Measurements from ENCODE around the gene PACS2. TPM values are rescaled to one million over a fixed set of nuclear protein-coding genes. Genes with fewer than 3 reads are reported as not detected.

Gene PACS2
- total and polyA plus RNA-seq, 2 of the 4 experiments (the other 2 are of a cell fraction) = 15.6 to 32.2 TPM

DNA sequence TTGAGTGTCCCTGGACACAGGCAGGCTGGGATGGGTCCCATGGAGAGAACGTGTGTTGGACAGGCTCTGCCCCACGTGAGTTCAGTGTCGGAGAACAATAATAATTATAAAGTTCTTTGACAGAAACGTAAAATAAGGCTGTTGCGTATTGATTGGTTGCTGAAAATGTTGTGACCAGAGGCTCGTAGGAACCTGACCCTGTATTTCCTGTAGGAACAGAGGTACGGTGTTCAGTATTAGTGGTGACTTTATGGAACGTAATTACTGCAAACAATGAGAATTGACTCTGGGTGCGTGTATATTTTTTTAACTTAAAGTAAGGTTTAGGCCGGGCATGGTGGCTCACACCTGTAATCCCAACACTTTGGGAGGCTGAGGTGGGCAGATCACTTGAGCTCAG, 112.9 kb downstream of the PACS2 start:
- H3K79me1 ChIP-seq (ENCODE audit: low read depth in 1 of 2, low read length in 2 of 2) = peaks cover 14 to 60% of the 10 kb centered on the region in 2 experiments
- ATAC-seq (ENCODE audit: low read depth) (no peak), DNase-seq (no peak)
- H3K18ac ChIP-seq (ENCODE audit: low read depth, low read length) = no peak overlapping the region
- no peak overlapping the region for H3K14ac ChIP-seq (replicated peaks; ENCODE audit: low read depth, low read length)
- ChIA-PET POLR2A (ENCODE audit: unreplicated experiment) (no interaction called here), CTCF (no interaction called here)
- dilution Hi-C loops (cut with HindIII; ENCODE audit: low sequenced_read_pairs, unreplicated experiment) (no loop called here), intact Hi-C loops (cut with micrococcal nuclease) (no loop called here), in situ Hi-C loops (cut with MboI; ENCODE audit: low sequenced_read_pairs) (no loop called here)
- H3K9ac ChIP-seq (ENCODE audit: low read depth, low read length) = no peak overlapping the region
- H3K9me1 ChIP-seq (ENCODE audit: insufficient read depth, low read length) = peaks cover 6% of the 10 kb centered on the region
- no peaks in the 10 kb centered on the region; the same call in none of the 2 replicates for H3K4me1 ChIP-seq (ENCODE audit: control insufficient read depth, insufficient read depth, low read length)
- no peak overlapping the region for H3K27ac ChIP-seq (ENCODE audit: insufficient read depth, low read length)
- 95% methylated on average over 5 of the region's 10 CpGs; no CpG with 5 or more reads in 1 of the 2 experiments for whole genome bisulfite sequencing, 2 experiments (ENCODE audit: extremely low coverage in 2 of 2, insufficient read length in 1 of 2)
- H4K91ac ChIP-seq (ENCODE audit: insufficient read depth, low read depth, low read length) = no peak overlapping the region
- H3K23ac ChIP-seq (ENCODE audit: low read depth, low read length) = no peak overlapping the region
- H2AFZ ChIP-seq (replicated peaks; ENCODE audit: low read length, poor library complexity) = no peak overlapping the region
- no peak overlapping the region for H2AK9ac ChIP-seq (replicated peaks; ENCODE audit: low read depth, low read length, poor library complexity)
- H2BK20ac ChIP-seq (ENCODE audit: low read depth, low read length) = no peak overlapping the region
- H3K27me3 ChIP-seq (ENCODE audit: control insufficient read depth, insufficient read depth, low read length) = no peaks in the 10 kb centered on the region
- H2AK5ac ChIP-seq (ENCODE audit: low read depth, low read length) = no peak overlapping the region
- no peak overlapping the region for H3K4me2 ChIP-seq (ENCODE audit: low read depth, low read length)
- no peak overlapping the region for H4K8ac ChIP-seq (ENCODE audit: low read depth in 2 of 2, low read length in 2 of 2)
- peaks cover 81% of the 10 kb centered on the region for H4K20me1 ChIP-seq (ENCODE audit: insufficient read depth, low read length)
- BruUV-seq (replicated peaks) = no TSS peak
- H3K56ac ChIP-seq (ENCODE audit: extremely low read depth, insufficient read depth, low read length) = no peak overlapping the region
- TF ChIP-seq SMC3 (IDR thresholded peaks at IDR 0.05; ENCODE audit: low read depth, low read length) (no peak), RAD21 (IDR thresholded peaks at IDR 0.05; ENCODE audit: low read length) (no peak), POLR2A (IDR thresholded peaks at IDR 0.05; ENCODE audit: low read depth, low read length) (no peak), MAZ (IDR thresholded peaks at IDR 0.05; ENCODE audit: borderline replicate concordance, low read depth, low read length) (no peak), RCOR1 (IDR thresholded peaks at IDR 0.05; ENCODE audit: insufficient replicate concordance, low read length) (no peak), RFX5 (IDR thresholded peaks at IDR 0.05; ENCODE audit: low read depth, low read length) (no peak), MXI1 (IDR thresholded peaks at IDR 0.05; ENCODE audit: borderline replicate concordance, low read depth, low read length) (no peak), BHLHE40 (IDR thresholded peaks at IDR 0.05; ENCODE audit: low read depth, low read length) (no peak), CEBPB (IDR thresholded peaks at IDR 0.05; ENCODE audit: low read depth, low read length) (no peak), CHD1 (IDR thresholded peaks at IDR 0.05; ENCODE audit: low read depth, low read length) (no peak), NFE2L2 (IDR thresholded peaks at IDR 0.05; ENCODE audit: low read depth, low read length) (no peak), FOS (IDR thresholded peaks at IDR 0.05; ENCODE audit: low read depth, low read length) (no peak), MAFK (IDR thresholded peaks at IDR 0.05; ENCODE audit: low read depth, low read length) (no peak)
- TF ChIP-seq, protein P1, sequence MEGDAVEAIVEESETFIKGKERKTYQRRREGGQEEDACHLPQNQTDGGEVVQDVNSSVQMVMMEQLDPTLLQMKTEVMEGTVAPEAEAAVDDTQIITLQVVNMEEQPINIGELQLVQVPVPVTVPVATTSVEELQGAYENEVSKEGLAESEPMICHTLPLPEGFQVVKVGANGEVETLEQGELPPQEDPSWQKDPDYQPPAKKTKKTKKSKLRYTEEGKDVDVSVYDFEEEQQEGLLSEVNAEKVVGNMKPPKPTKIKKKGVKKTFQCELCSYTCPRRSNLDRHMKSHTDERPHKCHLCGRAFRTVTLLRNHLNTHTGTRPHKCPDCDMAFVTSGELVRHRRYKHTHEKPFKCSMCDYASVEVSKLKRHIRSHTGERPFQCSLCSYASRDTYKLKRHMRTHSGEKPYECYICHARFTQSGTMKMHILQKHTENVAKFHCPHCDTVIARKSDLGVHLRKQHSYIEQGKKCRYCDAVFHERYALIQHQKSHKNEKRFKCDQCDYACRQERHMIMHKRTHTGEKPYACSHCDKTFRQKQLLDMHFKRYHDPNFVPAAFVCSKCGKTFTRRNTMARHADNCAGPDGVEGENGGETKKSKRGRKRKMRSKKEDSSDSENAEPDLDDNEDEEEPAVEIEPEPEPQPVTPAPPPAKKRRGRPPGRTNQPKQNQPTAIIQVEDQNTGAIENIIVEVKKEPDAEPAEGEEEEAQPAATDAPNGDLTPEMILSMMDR (conservative IDR thresholded peaks at IDR 0.05; ENCODE audit: low read depth, low read length) = no peak
- TF ChIP-seq, protein P2, sequence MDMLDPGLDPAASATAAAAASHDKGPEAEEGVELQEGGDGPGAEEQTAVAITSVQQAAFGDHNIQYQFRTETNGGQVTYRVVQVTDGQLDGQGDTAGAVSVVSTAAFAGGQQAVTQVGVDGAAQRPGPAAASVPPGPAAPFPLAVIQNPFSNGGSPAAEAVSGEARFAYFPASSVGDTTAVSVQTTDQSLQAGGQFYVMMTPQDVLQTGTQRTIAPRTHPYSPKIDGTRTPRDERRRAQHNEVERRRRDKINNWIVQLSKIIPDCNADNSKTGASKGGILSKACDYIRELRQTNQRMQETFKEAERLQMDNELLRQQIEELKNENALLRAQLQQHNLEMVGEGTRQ (IDR thresholded peaks at IDR 0.05; ENCODE audit: low read depth, low read length) = no peak
- TF ChIP-seq, protein P3, sequence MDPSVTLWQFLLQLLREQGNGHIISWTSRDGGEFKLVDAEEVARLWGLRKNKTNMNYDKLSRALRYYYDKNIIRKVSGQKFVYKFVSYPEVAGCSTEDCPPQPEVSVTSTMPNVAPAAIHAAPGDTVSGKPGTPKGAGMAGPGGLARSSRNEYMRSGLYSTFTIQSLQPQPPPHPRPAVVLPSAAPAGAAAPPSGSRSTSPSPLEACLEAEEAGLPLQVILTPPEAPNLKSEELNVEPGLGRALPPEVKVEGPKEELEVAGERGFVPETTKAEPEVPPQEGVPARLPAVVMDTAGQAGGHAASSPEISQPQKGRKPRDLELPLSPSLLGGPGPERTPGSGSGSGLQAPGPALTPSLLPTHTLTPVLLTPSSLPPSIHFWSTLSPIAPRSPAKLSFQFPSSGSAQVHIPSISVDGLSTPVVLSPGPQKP (IDR thresholded peaks at IDR 0.05; ENCODE audit: borderline replicate concordance, low read depth, low read length) = no peak
- H2BK5ac ChIP-seq (ENCODE audit: low read depth, low read length, poor library complexity, severe bottlenecking) = no peak overlapping the region
- no peak overlapping the region for H2BK15ac ChIP-seq (ENCODE audit: low read depth, low read length)
- no peak overlapping the region for H4K5ac ChIP-seq (ENCODE audit: low read depth, low read length)
- H3K9me3 ChIP-seq (ENCODE audit: control insufficient read depth, insufficient read depth, low read length) = no peaks in the 10 kb centered on the region
- H3K4ac ChIP-seq (ENCODE audit: low read depth, low read length) = no peak overlapping the region
- H2BK120ac ChIP-seq (ENCODE audit: low read depth, low read length) = no peak overlapping the region
- peaks cover 14% of the 10 kb centered on the region for H3K36me3 ChIP-seq (ENCODE audit: control insufficient read depth, insufficient read depth, low read length)
- no peak overlapping the region for H3K4me3 ChIP-seq (ENCODE audit: insufficient read depth, low read depth, low read length)

All from IMR-90 (cell line).